GM18868 (cell line): ENCODE measurements around the gene SOCS6.

Source experiments
- ATAC-seq: cut with Tn5 transposase; IDR thresholded peaks from one replicate; pipeline ENCODE4 v1.9.1; 2021; ENCODE audit warnings: mild to moderate bottlenecking, moderate library complexity; ENCODE audit not compliant: unreplicated experiment

SOCS6 gene

DNA sequence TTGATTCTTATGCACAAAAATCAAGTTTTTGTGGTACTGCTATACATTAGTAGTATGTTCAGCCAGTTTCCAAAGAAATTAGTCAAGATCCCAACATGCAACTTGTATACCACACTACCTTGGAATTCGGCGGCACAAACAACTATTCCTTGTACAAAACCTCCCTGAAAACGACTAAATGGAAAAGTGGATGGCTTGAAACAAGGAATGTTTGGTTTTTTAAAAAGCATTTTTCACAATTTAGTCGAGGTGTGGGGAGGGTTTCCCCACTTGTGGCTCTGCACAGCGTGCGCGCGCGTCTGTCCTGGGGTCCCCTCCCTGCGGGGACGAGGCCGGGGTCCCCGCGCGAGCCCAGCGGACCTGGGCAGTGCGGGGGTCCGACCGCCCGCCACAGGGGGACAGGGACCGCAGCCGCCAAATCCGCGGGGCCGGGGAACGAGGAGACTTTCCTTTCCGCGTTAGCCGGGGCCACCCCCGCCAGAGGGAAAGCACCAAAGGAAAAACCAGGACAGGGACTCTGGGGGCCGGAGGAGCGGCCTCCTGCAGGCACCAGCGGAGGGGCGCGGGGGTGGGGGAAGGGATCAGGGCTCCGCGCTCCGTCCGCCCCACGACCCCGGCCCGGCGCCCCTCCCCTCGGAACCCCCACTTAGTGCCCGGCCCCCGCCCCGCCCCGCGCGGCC lies 534 bp upstream of the SOCS6 start:
- ATAC-seq = peak; percentile 26

DNA sequence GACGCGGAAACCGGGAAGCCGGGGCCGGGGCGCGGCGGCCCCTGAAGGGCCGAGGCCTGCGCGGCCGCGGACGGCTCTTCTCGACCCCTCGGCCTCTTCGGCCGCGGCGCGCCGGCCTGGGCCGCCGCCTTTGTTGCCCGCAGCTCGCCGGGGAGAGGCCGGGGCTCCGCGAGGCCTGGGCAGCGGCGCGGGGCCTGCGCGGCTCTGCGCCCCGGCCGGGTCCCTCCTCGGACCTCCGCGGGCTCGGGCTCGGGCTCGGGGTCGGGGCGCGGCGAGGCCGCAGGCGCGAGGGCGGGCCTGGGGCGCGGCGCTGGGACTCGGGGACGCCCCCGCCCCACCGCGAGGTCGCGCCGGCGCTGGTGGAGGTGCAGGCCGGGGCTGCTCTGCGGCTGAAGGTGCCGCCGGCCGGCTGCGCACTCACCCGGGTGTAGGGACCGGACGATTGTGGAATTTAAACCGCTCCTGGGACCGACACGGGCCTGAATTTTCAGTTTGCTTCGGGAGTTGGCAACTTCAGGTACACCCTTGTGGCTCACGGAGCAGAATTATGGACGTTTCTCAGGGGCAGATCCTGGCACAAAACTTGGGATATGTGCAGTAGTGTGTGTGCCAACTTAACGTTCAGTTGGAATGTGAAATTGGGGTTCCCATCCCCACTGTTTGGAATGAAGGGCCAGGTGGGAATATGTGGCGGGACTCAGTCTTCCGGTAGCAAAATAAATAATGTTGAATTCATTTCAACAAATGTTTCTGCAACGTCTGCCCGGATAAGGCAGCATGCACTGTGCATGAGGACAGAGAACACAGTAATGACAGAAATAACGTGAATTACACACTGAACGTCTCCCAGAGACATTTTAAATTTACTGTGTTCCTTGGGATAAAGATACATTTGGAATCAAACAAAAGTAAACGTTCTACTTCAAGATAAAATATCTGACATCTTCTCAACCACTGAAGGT lies 787 bp downstream of the SOCS6 start:
- peak; percentile 54 for ATAC-seq

DNA sequence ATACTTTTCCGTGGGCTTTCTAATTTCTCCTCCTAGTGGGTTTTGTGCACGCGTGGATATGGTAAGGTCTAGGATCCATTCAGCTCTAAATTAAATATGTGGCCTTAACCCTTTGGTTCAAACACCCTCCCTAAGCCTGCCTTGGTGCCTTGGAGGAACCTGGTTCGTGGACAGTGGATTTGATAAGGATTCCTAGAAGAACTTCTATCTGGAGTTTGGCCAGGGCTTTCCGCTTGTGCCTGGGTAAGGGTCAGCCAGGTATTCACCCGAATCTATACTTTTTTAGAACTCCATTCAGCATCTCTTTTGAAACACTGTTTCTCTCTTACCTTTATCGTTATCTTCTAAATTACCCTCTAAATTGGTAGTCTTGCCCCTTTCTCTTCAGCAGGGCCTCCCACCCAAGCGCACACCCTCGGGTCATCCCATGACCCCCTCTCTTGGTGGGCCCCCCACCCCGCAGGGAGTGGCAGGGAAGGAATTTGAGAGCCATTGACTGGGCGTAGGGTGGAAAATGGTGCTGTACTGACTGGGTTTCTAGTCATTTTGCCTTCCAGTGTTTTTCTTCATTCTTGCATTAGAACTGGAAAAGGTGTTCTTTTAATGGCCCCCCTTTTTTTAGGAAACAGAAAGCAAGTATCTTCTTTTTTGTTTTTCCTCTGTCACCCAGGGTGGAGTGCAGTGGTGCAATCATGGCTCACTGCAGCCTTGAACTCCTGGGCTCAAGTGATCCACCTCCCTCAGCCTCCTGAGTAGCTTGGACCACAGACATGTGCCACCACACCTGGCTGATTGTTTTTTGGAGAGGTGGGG lies 1.8 kb downstream of the SOCS6 start:
- no peak for ATAC-seq

DNA sequence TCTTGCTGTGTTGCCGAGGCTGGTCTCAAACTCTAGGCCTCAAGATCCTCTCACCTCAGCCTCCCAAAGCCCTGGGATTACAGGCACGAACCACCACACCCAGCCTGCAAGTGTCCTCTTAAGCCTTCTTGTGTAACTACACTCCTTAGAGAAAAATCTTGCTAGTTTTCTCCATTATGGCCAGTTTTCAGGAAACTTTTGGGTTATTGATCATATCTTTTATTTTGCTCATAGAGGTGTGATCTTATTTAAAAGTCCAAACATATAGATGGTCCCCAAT lies 2.4 kb downstream of the SOCS6 start:
- no peak for ATAC-seq

- ATAC-seq = no peak
These were observed 3.8 kb downstream of the SOCS6 start for GRCh38 chr18:70292628-70293027.

DNA sequence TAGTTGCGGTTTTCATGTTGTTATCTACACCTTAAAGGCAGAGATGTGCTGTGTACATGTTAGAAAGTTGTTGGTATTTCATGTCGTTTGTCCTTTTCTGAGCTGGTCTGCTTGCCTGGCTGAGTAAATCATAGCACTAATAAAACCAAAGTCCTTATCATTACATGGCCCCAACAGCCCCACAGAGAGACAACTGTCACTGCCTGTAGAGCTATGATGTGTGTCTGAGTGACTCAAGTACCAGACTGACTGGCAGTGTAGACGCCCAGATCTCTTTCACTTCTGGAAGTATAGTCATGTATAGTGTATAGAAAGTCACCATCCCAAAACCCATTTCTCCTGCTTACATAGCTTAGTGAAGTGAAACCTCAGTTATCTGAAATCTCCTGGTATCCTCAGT lies 4.3 kb downstream of the SOCS6 start:
- ATAC-seq = no peak

- no peak for ATAC-seq
These were observed 5.8 kb downstream of the SOCS6 start for GRCh38 chr18:70294471-70295191.

GRCh38 chr18:70295192-70296188 lies 6.6 kb downstream of the SOCS6 start:
- no peak for ATAC-seq

DNA sequence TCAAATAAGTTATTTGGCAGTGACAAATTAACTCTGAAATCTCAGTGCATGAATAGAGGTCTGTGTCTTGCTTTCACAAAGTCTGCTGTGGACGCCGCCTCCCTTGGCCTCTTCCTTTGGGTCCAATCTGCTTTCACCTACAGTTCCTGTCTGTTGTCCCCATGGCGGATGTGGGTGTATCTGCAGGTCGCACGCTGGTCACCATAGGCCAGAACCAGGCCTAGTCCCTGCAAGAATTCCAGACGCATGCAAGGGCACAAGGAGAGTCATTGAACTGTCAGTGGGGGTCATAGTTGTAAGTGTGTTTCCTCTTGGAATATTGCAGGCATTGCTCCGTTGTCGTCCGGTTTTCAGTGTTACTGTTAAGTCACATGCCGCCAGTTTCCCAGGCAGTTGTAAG lies 7.4 kb downstream of the SOCS6 start:
- ATAC-seq = no peak

DNA sequence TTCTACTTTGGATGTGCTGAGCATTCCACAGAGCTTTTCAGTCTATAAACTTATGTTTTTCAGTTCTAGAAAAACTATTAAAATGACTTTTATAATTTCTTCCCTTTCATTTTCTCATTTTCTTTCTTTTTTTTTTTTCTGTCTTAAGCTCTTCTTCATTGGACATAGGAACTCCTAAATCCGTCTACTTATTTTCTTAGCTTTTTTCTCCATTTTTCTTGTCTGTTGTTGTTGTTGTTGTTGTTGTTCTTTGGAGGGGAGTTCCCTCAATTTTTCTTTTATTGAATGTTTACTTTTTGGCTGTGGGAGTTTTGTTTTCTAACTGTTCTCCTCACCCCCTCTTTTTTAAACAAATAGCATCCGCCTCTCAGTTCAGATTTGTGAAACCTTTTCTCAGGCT lies 7.9 kb downstream of the SOCS6 start:
- ATAC-seq = no peak

DNA sequence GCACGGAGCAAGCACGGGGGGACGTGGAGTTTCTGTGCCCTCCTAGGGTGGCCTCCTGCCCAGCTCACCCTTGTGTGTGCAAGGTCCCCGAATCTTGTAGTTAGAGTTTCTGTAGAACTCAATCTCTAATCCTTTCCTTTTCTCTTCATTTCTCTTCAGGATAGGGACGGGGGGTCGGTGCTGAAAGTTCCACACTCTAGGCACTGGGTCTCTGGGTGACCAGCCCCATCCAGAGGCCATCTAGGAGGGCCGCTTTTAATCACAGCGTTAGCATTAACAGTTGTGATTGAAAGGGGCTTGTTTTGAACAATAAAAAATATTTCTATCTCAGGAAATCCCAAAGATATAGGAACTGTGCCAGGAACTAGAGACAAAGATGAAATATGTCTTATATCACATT lies 10.5 kb downstream of the SOCS6 start:
- ATAC-seq = no peak

DNA sequence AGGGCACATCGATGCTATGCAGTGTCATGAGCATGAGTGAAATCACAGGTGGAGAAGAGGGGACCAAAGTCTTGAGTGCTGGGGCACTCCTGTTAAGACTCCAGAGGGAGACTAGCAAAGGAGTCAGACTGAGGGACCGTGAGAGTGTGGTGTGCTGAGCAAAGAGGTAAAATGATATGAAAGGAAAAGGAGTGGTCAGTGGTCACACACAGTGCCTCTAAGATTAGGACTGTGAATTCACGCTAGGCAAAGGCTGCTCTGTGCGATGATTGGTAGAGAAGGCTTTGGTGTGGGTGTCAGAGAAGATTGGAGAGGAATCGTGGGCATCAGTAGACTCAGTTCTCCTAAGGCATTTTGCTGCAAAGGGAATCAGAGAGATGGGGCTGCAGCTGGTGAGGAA lies 12.8 kb downstream of the SOCS6 start:
- ATAC-seq = no peak

DNA sequence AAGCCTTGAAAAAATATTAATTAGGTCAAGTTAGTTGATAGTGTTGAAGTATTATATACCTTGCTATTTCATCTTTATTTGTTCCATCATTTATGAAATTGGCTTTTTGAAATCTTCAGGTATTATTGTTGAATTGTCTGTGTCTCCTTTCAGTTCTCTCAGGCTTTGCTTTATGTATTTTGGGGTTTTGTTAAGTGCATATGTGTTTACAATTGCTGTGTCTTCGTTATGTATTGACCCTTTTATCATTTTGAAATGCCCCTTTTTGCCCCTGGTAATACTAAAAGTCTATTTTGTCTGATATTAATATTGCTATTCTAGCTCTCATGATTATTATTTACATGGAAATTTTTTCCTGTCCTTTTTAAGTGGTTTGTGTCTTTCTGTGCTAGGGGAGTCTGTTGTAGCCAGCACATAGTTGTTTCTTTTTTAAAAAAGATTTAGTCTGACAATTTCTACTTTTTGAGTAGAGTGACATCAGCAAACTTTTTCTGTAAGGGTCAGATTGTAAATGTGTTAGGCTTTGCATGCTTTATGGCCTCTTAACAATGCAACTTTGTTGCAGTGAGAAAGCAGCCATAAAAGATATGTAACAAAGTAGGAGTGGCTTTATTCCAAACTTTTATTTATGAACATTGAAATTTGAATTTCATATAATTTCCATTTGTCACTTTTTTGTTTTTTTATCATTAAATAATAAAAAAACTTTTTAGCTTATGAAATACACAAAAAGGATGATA lies 19.9 kb downstream of the SOCS6 start:
- ATAC-seq = no peak

- no peak for ATAC-seq
These were observed 21.9 kb downstream of the SOCS6 start for GRCh38 chr18:70310560-70311320.

- no peak for ATAC-seq
These were observed 22.9 kb downstream of the SOCS6 start for GRCh38 chr18:70311726-70312125.

DNA sequence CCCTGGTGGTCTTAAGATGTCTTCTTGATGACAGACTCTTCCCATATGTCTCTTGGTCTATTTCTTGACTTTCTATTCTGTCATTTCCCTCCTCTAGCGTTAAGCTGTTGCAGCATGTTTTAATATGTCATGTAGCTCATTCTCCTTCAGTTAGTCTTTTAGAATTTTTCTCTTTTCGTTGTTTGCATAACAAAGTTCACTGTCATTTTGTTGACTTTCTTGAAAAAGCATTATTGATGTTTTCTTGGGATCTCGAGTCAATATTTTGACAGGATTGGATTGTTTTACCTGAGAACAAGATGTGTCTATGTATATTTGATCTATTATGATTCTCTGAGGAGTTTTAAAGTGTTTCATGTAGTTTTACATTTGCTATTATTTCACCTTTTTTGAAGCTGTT lies 24.8 kb downstream of the SOCS6 start:
- ATAC-seq = no peak

- no peak for ATAC-seq
These were observed 25.4 kb downstream of the SOCS6 start for GRCh38 chr18:70314151-70314782.

- no peak for ATAC-seq
These were observed 30.3 kb downstream of the SOCS6 start for GRCh38 chr18:70319187-70319586.
